Stimulated activated CD8-positive, alpha-beta memory T cell treated with anti-CD3 and anti-CD28 coated beads, Interleukin-7, amount 100 ng/mL, for 24 hours (primary cell): ENCODE data around the gene INO80.
A peak's percentile ranks its signal among the peaks of the same experiment; 100 is the strongest.
"Not testable (repeated sequence)": the region's sequence is repeated elsewhere in the genome, so short reads cannot be mapped to it uniquely, and the experiment has no call there.

Source experiments
- DNase-seq: peaks from one replicate; pipeline ENCODE4 v3.0.0-alpha.2; 2020; ENCODE audit warnings: low read depth

INO80 gene

DNA sequence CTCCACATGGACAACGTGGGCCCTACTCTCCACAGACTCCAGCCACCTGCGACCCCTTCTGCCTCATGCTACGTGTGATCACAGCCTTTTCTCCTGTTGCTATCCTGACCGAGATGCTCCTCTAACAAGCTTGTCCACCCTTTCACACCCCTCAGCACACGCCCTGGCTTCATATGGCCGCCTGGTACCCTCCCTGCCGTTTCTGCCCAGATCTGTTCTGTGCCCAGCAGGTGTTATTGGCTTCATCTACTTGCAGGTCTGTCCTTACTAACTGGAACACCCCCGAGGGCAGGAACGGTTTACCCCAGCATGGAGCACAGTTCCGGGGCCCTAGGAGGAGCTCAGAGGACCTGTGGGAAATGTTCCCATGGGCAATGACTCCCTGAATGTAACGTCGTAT, 152.9 kb downstream of the INO80 start:
- DNase-seq, result no peak

DNA sequence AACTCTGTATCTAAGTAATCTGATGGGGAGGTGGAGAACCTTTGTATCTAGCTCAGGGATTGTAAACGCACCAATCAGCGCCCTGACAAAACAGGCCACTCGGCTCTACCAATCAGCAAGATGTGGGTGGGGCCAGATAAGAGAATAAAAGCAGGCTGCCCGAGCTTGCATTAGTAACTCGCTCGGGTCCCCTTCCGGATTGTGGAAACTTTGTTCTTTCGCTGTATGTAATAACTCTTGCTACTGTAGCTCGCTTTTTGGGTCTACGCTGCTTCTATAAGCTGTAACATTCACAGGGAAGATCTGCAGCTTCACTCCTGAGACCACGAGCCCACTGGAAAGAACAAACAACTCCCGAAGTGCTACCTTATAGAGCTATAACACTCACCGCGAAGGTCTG, 153.8 kb downstream of the INO80 start:
- not testable (repeated sequence) for DNase-seq

DNA sequence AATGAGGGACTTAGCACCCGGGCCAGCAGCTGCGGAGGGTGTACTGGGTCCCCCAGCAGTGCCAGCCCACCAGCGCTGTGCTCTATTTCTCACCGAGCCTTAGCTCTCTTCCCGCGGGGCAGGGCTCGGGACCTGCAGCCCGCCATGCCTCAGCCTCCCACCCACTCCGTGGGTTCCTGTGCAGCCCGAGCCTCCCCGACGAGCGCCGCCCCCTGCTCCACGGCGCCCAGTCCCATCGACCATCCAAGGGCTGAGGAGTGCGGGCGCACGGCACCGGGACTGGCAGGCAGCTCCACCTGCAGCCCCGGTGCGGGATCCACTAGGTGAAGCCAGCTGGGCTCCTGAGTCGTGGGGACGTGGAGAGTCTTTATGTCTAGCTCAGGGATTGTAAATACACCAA, 154.3 kb downstream of the INO80 start:
- not testable (repeated sequence) for DNase-seq

DNA sequence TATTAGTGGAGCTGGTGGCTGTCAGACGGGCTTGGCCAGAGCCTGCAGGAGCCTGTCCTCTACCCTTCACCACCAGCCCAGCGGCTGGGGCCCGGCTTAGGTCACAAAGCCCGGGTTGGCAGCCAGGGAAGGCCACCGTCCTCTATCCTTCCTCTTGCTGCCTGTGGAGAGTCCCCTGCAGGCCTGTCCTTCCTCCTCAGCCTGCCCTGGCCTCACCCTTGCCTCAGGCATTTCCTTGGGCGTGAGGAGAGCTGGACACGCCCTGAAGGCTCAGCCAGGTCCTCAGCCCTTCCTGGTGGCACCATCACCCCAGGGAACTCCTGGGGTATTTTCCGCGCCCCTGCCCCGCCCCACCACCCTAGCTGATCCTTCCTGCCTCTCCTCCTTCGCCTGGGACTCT, 155.2 kb downstream of the INO80 start:
- no peak for DNase-seq

DNA sequence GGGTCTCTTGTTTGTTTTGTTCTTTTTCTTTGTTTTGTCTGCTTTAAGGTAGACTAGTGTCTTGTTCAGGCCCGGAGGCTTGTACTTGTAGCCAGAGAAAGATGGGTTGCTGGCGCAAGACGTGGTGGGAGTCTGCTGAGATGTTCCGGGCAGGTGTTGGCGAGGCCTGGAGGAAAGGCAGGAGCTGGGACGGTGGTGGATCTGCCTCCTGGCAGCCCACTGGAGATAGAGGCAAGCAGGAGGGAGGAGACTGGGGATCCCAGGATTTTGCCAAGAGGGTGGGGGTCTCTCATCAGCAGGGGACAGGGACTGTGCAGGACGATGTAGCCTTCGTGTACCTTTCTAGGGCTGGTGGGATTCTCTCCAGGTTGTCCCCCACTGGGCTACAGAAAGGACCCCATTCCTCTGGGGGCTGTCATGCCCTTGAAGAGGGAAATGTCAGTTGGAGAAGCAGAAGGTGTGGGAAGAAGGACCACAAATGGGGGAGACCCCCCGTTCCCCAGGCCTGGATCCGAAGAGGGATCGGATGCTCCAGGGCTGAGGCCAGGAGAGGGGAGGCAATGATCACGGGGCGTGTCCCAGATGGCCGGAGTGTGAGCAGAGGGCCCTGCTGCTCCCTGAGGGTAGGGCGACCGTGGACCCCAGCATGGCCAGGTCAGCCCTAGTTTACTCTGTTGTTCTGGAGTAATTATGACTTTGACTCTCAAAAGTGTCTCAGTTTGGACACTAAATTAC, 155.8 kb downstream of the INO80 start:
- DNase-seq, result no peak

DNA sequence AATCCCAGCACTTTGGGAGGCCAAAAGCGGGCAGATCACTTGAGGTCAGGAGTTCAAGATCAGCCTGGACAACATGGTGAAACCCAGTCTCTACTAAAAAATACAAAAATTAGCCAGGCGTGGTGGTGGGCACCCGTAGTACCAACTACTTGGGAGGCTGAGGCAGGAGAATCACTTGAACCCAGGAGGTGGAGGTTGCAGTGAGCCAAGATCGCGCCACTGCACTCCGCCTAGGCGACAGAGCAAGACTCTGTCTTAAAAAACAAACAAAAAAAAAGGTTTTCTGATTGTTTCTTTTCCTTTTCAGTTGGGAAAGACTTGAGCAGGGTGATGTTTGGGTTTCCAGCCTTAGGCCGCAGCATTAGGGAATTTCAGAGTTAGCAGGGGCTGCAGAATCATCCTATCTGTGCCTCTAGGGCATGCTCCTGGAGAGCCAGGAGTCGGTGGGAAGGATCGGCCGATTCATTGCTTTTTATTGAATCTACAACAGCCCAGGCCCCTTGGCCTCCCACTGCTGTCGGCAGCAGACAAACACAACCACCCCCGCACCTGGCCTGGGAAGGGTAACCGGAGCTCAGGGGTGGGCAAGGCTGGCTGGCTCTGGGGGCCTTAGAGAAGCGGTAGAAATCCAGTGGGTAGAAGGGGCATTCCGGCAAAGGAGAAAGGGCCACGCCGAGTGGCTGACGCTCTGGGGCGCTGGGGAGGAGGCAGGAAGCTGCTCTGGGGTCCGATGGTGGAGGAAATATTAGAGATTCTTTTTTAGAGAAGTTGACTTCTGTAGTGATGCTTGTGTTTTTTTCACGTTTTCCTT, 156.5 kb downstream of the INO80 start:
- DNase-seq, result no peak

DNA sequence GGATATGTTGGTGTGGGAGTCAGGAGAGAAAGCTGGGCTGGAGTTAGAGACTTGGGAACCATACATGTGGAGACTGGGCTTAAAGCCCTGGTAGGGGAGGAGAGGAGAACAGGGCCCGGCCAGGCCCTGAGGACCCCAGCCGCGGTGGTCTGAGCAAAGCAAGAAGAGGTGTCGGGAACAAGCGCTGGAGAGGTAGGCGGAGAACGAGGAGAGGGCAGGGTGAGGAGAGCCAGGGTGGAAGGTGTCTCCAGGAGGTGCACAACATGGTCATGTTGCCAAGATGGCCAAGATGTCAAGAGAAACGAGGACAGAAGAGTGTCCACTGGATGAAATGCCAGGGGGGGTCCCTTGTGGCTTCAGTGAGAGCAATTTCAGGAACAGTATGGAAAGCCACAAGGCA, 157.4 kb downstream of the INO80 start:
- no peak for DNase-seq

DNA sequence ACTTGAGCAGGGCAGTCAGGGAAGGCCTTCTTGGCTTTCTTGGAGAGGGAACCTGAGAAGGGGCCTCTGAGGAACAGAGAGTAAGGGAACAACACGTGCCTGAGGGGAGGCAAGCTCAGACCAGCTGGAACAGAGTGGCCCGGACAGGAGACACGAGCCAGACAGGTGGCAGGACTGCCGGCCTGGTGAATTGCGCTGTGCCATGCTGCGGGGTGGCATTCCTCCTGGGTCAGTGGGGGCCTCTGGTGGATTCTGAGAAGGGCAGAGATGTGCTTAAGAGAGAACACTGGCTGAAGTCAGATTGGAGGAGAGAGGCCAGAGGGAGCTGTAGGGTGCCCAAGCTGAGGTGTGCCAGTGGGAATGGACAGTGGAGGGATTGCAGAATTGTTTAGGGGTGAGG, 157.9 kb downstream of the INO80 start:
- no peak for DNase-seq

DNA sequence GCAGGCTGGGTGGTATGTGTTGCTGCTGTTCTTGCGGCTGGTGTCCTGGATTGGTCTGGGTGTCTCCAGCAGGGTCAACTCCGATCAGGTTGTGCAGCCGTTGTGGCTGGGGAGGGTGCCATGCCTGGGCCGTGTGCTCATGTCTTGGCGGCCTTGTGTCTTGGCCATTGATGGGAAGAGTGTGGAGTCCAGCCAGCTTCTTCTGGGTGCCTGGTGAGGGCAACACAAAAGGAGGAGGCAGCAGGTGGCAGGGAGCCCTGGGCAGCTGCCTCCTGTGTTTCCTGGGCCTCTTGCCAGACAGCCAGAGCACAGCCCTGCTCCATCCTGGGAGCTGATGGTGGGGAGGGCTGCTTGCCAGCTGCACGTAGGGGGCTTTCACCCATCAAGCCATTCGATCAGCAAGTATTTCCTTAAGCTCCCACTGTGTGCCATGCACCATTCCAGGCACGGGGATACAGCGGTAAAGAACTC, 158.5 kb downstream of the INO80 start:
- DNase-seq, result no peak

DNA sequence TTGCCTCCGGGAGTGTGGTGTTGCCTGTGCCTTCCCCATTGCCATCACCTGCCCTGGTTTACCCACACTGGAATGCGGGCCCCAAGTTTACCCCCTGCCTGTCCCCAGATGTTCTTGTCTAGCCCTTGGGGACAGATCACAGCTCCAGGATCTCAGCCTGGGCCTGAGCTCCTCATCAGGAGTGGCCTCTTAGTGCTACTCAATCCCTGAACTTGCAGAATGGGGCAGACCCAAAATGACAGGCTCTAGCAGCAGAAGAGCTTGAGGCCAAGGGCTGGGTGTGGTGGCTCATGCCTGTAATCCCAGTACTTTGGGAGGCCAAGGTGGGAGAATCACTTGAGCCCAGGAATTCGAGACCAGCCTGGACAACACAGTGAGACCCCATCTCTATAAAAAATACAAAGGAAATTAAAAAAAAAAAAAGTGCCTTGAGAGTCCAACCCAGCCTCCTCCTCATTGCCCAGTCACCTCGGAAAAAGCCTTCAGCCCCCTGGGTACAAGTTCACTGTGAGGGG, 159.0 kb downstream of the INO80 start:
- DNase-seq, result no peak

DNA sequence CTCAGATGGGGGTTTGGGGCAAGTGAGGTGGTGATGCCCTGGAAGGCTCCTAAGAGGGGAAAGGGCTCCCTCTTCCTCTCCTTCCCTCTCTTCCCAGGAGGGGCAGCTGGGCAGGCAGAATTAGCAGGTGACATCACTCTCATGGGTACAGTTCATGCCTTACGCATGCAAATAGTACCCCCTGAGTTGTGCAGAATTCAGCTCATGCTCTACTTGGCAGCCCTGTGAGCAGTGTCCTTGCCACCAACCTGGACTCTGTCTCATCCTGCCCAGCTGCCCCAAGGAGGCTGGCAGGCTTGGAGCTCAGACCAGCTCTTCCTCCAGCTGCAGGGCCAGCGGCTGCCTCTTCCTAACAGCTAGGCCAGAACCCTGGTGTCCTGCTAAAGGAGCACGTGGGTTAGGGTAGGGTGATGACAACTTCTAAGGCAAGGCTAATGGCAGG, 159.5 kb downstream of the INO80 start:
- DNase-seq, result no peak

DNA sequence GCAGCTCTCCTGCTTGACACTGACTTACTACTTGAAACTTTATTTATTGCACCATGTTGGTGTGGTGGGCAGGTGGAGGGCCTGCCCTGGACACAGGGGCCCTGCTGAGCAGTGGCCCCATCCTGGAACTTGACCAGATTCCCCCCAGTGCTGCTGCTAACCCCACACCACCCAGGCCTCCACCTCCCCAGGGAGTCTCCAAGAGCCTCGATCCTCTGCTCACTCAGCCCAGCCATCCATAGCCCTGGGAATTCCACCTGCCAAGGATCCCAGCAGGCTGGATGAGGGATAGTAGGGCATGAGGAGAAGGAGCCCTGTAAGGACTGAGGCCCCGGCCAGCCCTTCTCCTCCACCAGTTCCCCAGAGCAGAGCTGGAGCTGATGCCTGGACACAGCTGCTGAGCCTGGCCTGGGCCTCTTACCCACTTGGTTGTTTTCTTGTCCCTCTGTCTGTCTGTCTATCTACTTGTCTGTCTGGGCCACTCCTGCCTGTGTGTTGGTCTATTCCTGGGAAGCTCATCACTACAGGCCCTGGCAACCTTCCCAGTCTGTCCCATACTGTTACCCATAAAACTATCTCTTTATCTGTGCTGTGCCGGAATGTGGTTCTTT, 160.0 kb downstream of the INO80 start:
- DNase-seq, result no peak

DNA sequence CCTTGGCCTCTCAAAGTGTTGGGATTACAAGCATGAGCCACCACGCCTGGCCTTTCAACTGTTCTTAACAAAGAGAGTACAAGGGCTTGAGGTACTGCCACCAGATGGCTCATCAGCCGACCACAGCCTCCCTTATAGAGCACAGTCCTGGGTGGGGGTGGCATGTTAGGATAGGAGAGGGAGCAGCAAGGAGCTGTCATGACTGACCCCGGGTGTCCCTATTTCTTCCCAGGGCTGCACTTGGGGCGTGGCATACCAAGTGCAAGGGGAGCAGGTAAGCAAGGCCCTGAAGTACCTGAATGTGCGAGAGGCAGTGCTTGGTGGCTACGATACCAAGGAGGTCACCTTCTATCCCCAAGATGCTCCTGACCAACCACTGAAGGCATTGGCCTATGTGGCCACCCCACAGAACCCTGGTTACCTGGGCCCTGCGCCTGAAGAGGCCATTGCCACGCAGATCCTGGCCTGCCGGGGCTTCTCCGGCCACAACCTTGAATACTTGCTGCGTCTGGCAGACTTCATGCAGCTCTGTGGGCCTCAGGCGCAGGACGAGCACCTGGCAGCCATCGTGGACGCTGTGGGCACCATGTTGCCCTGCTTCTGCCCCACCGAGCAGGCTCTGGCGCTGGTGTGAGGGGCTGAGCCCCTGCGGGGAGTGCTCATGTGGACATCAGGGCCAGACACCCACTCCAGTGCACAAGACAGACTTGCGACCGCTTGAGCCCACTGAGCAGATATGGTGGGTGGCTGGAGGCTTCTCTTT, 160.8 kb downstream of the INO80 start:
- no peak for DNase-seq

DNA sequence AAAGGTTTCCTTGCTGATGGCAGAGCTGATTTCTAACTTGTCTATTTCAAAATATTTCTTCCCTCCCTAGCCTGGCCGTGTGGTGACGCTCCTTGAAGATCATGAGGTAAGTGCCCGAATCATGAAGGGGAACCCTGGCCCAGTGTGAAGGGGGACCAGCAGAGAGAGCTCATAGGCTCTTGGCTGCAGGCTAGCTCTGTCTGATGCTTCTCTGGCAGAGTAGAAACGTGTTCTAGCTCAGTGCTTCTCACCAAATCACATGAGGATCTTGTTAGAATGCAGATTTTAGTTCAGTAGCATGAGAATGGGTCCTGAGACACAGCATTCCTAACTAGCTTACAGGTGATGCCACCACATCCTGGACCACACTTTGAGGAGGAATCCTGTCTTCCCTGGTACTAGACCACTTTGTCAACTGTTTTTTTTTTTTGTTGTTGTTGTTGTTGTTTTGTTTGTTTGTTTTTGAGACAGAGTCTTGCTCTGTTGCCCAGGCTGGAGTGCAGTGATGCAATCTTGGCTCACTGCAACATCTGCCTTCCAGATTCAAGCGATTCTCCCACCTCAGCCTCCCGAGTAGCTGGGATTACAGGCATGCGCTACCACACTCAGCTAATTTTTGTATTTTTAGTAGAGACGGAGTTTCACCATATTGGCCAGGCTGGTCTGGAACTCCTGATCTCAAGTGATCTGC, 161.8 kb downstream of the INO80 start:
- DNase-seq, result not testable (repeated sequence)

DNA sequence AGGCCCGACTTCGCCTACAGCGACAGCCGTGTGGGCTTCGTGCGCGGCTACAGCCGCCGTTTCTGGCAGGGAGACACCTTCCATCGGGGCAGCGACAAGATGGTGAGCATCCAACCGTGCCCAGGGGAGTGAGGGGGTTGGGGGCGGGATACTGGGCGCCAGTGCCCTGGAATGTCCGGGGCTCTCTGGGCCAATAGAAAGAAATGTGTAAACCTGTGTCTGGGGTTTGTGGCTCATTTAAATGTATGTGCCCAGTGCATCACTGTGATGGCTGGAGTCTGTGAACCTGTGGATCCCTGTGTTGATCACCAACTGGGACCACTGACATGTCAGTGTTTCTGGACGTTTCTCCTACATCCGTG, 162.4 kb downstream of the INO80 start:
- DNase-seq, result no peak

DNA sequence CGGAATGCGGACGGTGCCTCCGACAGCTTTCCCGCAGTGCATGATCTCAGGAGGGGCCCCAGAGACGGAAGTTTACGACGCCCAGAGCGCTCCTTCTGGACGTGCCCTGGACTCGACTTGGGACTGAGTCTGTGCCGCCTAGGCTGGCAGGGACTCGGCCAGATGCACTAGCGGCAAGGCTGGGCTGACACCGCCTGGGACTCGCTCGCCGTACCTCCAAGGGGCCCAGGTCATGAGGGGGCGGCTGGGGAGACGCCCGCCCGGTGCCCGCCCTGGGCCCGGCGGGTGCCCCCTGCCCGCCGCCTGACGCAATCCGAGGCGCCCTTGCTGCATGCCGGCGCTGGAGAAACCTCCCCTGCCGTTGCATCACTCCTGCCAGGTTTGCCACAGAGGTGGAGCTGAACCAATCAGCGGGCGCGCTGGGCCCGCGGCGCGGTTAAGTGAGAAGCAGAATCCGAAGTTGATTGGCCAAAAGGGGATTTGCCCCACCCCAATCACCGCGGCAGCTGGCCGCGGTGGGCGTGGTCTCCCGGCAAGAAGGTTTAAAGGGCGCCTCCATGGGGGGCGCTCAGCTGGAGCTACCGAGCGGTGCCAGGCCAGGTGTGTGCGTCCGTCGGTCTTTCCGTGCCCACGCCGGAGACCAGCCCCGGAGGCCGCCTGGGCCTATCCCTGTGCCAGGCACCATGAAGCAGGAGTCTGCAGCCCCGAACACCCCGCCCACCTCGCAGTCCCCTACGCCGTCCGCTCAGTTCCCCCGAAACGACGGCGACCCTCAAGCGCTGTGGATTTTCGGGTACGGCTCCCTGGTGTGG, 163.0 kb downstream of the INO80 start, which contains the start of gene CHAC1:
CHAC1 (plus strand) TSS at position 571 of the 812 bp plus-strand sequence; CDS start at position 684, 113 bp downstream.
- peak; percentile 83 for DNase-seq

DNA sequence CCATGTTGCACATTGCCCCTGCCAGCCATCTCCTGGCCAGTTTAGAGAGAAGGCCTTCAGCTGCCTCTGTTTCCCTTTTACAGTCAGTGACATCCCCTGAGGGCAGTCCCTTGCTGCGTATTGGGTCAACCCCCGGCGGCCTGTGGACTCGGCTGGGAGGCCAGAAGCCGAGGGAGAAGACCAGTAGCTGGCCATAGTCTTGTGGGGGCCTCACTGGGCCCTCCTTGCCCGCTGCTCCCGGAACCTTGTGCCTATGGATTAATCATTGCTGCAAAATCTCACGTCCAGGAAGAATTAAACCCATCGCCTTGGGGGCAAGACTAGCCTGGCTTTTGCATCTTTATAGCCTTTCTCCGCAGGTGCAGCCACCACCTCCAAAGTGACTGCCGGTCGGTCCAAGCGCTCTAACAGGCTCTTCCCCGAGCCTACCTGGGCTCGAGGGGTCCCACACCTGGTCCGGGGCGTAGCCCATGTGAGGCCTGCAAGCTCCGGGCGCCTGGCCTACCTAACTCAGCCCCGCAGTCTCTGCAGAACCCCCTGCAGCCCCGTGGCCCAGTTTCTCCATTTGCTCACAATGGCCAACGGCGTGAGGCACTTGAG, 163.7 kb downstream of the INO80 start:
- no peak for DNase-seq

DNA sequence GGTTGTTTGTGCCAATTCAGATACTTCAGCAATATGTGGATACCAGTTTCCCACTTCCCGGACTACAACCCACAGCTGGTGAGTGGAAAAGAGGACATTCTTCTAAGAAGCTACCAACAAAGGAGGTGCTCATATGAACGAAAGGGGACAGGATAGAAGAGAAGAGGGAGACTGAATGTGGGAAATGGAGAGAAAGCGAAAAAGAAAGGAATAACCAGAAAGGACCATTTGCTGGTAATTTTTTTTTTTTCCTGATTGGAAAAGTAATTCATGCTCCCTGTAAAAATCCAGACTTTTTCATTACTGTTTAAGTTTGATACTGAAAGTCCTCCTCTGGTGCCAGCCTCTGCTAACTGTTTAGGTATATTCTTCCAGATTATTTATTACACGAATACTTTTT, 164.3 kb downstream of the INO80 start:
- no peak for DNase-seq

DNA sequence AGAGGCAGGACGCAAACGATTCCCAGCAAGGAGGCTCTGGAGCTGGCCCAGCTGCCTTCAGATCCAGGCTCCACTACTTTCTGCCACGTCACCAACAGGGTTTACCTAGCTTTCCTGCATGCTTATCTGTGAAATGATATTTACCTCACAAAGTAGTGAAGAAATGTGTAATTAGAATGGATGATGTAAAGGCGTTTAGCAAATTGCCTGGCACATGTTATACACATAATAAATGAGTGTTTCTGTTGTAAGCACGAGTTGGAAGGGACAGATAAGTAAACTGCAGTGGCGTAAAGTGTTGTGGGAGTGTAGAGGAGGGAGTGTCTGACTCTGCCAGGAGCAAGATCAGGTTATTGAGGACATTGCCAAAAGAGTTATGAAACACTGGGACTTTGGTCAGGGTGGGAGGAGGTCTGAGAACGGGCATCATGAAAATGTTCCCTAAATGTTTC, 166.3 kb downstream of the INO80 start:
- no peak for DNase-seq
